K562 (cell line): Measurements from ENCODE around the gene GATAD2B. TPM values are rescaled to one million over a fixed set of nuclear protein-coding genes. Genes with fewer than 3 reads are reported as not detected.

Experiments used
- ATAC-seq: fragments of 200-7000 bp; cut with Tn5 transposase; 3 replicates; pipeline ENCODE4 v1.9.1; 2020; ENCODE audit warnings: moderate library complexity
- BruUV-seq: library from RNA; stranded (reverse); fragments of 400-500 nt; replicated peaks from 2 replicates; lab custom pipeline; 2021; lab: Mats Ljungman, UMichigan
- CTCF ChIA-PET: fragments of 300-600 bp; formaldehyde crosslinking; extraction: SDS; loops from one replicate; lab custom pipeline; 2021; ENCODE audit warnings: low intra/inter-chr PET ratio; lab: Yijun Ruan, JAX
- POLR2A ChIA-PET: fragments of 300-600, 350-650 bp; sonication (Branson Sonifier 250); formaldehyde crosslinking; extraction: SDS; loops from one replicate; lab custom pipeline; 2021; ENCODE audit warnings: antibody characterized with exemption, inconsistent platforms; lab: Yijun Ruan, JAX
- DNase-seq, 4 experiments: peaks; one replicate each; pipeline versions ENCODE4 v3.0.0 to v3.0.0-alpha.2; 2011 to 2018; ENCODE audit warnings: low spot score in 3 of 4, mixed read lengths in 3 of 4; ENCODE audit errors: extremely low read depth in 1 of 4
- FAIRE-seq: peaks from 2 replicates; lab custom pipeline; 2011; peaks lifted over from hg19 to GRCh38; lab: Jason Lieb, UNC
- H2AFZ ChIP-seq: 2 replicates; pipeline ENCODE4 v1.6.0; 2011; ENCODE audit warnings: low read depth, low read length, control low read depth, inconsistent platforms
- H3K27ac ChIP-seq: fragments of 200-600 bp; 3 replicates; pipeline ENCODE4 v1.8.0; 2011; ENCODE audit warnings: low read depth, mild to moderate bottlenecking, control low read depth, inconsistent platforms, low read length, moderate library complexity, mixed read lengths; ENCODE audit errors: extremely low read depth
- H3K27me3 ChIP-seq, 2 experiments: fragments of 300-600 bp in 1 of 2; 2 replicates in 1 of 2; 3 replicates in 1 of 2; pipeline versions ENCODE4 v1.6.0 to v1.8.0; 2011; ENCODE audit warnings: inconsistent platforms in 2 of 2, low read length in 2 of 2, mild to moderate bottlenecking in 1 of 2, mixed read lengths in 1 of 2, moderate library complexity in 1 of 2; ENCODE audit not compliant: control insufficient read depth in 2 of 2, insufficient read depth in 2 of 2
- H3K36me3 ChIP-seq: fragments of 300-600 bp; 3 replicates; pipeline ENCODE4 v1.8.0; 2011; ENCODE audit warnings: mild to moderate bottlenecking, low read length, inconsistent platforms; ENCODE audit not compliant: control insufficient read depth, insufficient read depth
- H3K4me1 ChIP-seq, 2 experiments: fragments of 200-600 bp in 1 of 2; replicated peaks in 1 of 2; 2 replicates in 1 of 2; 3 replicates in 1 of 2; pipeline versions ENCODE4 v1.5.1 to v1.8.0; 2011; ENCODE audit warnings: inconsistent platforms in 2 of 2, low read length in 2 of 2, mild to moderate bottlenecking in 1 of 2, mixed read lengths in 1 of 2, moderate library complexity in 1 of 2; ENCODE audit not compliant: control insufficient read depth in 2 of 2, insufficient read depth in 2 of 2
- H3K4me2 ChIP-seq: 2 replicates; pipeline ENCODE4 v1.6.1; 2011; ENCODE audit warnings: low read length, control low read depth, inconsistent platforms, mixed read lengths; ENCODE audit not compliant: insufficient read depth
- H3K4me3 ChIP-seq: fragments of 200-600 bp; sonication (generic), shearing (Covaris generic); 2 replicates; pipeline ENCODE4 v1.5.1; 2016; ENCODE audit warnings: control low read depth, inconsistent platforms
- H3K79me2 ChIP-seq: fragments of 200-600 bp; 3 replicates; pipeline ENCODE4 v1.8.0; 2011; ENCODE audit warnings: low read length, inconsistent platforms; ENCODE audit not compliant: control insufficient read depth, insufficient read depth
- H3K9ac ChIP-seq, 2 experiments: 2 replicates each; pipeline versions ENCODE4 v1.6.0 to v1.6.1; 2011; ENCODE audit warnings: low read depth in 2 of 2, low read length in 2 of 2, control low read depth in 1 of 2, inconsistent platforms in 1 of 2, mild to moderate bottlenecking in 1 of 2, mixed read lengths in 1 of 2; ENCODE audit not compliant: insufficient read depth in 1 of 2
- H3K9me1 ChIP-seq: one replicate; pipeline ENCODE4 v1.6.0; 2011; ENCODE audit warnings: inconsistent platforms, mild to moderate bottlenecking, low read length, moderate library complexity; ENCODE audit not compliant: control insufficient read depth, insufficient read depth
- H3K9me3 ChIP-seq: replicated peaks from 2 replicates; pipeline ENCODE4 v1.5.1; 2011; ENCODE audit warnings: low read depth, low read length, inconsistent platforms; ENCODE audit not compliant: control insufficient read depth, insufficient read depth
- H4K20me1 ChIP-seq: replicated peaks from 2 replicates; pipeline ENCODE4 v1.6.1; 2011; ENCODE audit warnings: low read length, inconsistent platforms, mixed read lengths; ENCODE audit not compliant: control insufficient read depth, insufficient read depth
- E2F8 ChIP-seq: fragments of 450-650 bp; IDR thresholded peaks from 2 replicates; pipeline ENCODE4 v1.7.1; 2018; ENCODE audit warnings: mild to moderate bottlenecking, low read depth; ENCODE audit not compliant: partially characterized antibody
- EGR1 ChIP-seq: fragments of 450-650 bp; conservative IDR thresholded peaks from 2 replicates; pipeline ENCODE4 v1.6.1; 2017; ENCODE audit warnings: mild to moderate bottlenecking
- FOXP1 ChIP-seq: sonication (generic); formaldehyde crosslinking; IDR thresholded peaks from 2 replicates; pipeline ENCODE4 v1.8.0; 2022; ENCODE audit warnings: mild to moderate bottlenecking, missing genetic modification reagents
- HDGF ChIP-seq: fragments of 450-650 bp; IDR thresholded peaks from 2 replicates; pipeline ENCODE4 v1.6.1; 2016
- KLF13 ChIP-seq: fragments of 450-650 bp; IDR thresholded peaks from 2 replicates; pipeline ENCODE4 v1.6.1; 2016; ENCODE audit warnings: missing genetic modification characterization, low read depth, mild to moderate bottlenecking, missing compliant biosample characterization, moderate library complexity, borderline replicate concordance
- KLF6 ChIP-seq: fragments of 250-450 bp; sonication (Bioruptor Pico); IDR thresholded peaks from 2 replicates; pipeline ENCODE4 v1.4.0; 2020; ENCODE audit warnings: mild to moderate bottlenecking, moderate library complexity, borderline replicate concordance
- MEIS2 ChIP-seq: fragments of 450-650 bp; IDR thresholded peaks from 2 replicates; pipeline ENCODE4 v1.6.1; 2014; ENCODE audit warnings: mild to moderate bottlenecking; ENCODE audit not compliant: partially characterized antibody
- NCOA1 ChIP-seq: fragments of 450-650 bp; IDR thresholded peaks from 2 replicates; pipeline ENCODE4 v1.6.1; 2016; ENCODE audit warnings: low read depth
- NFIX ChIP-seq: fragments of 250-450 bp; sonication (Bioruptor Pico); IDR thresholded peaks from 2 replicates; pipeline ENCODE4 v1.4.0; 2020; ENCODE audit warnings: low read depth, mild to moderate bottlenecking, moderate library complexity
- PKNOX1 ChIP-seq: fragments of 450-650 bp; IDR thresholded peaks from 2 replicates; pipeline ENCODE4 v1.6.1; 2016
- TCF7 ChIP-seq: sonication (generic); IDR thresholded peaks from 2 replicates; pipeline ENCODE4 v1.6.1; 2016; ENCODE audit warnings: antibody characterized with exemption, borderline replicate concordance
- TGIF2 ChIP-seq: sonication (generic); formaldehyde crosslinking; IDR thresholded peaks from 2 replicates; pipeline ENCODE4 v1.8.1; 2022; ENCODE audit warnings: mild to moderate bottlenecking, missing genetic modification reagents, moderate library complexity
- ZBTB7A ChIP-seq: IDR thresholded peaks from 2 replicates; pipeline ENCODE4 v1.6.1; 2011; ENCODE audit warnings: low read depth, mild to moderate bottlenecking, low read length, moderate library complexity, borderline replicate concordance; ENCODE audit not compliant: control insufficient read depth
- ZNF175 ChIP-seq: fragments of 200-800 bp; sonication (Bioruptor generic); IDR thresholded peaks from 2 replicates; pipeline ENCODE4 v1.6.1; 2016; ENCODE audit warnings: low read depth, mild to moderate bottlenecking, missing genetic modification characterization, missing compliant biosample characterization
- ZNF197 ChIP-seq: fragments of 200-800 bp; sonication (Bioruptor generic); IDR thresholded peaks from 2 replicates; pipeline ENCODE4 v1.6.1; 2016; ENCODE audit warnings: low read depth, missing genetic modification characterization, missing compliant biosample characterization
- ZNF239 ChIP-seq: fragments of 250-450 bp; sonication (Bioruptor Pico); IDR thresholded peaks from 2 replicates; pipeline ENCODE4 v1.4.0; 2020; ENCODE audit warnings: mild to moderate bottlenecking
- WGBS: fragments of 100-300 bp; shearing (Covaris generic); methylation state at CpG from one replicate; pipeline ENCODE4 v1.1.6; 2016; ENCODE audit warnings: low coverage, mixed read lengths; ENCODE audit not compliant: insufficient coverage; ENCODE audit errors: missing lambda C conversion rate; 5-methylcytosine and 5-hydroxymethylcytosine counted together
- in situ Hi-C: fragments of 300-500 bp; cut with MboI; formaldehyde crosslinking; loops from 4 replicates; pipeline ENCODE4 v1.15.0; 2018; ENCODE audit warnings: inconsistent platforms, mixed read lengths
- intact Hi-C: fragments of 100-400 bp; cut with micrococcal nuclease; formaldehyde crosslinking; loops from 2 replicates; pipeline ENCODE4 v1.14.2; 2022
- polyA plus RNA-seq, 8 experiments: library from polyadenylated mRNA; depleted of rRNA in 4 of 8; stranded (reverse) in 5 of 8; unstranded in 3 of 8; fragments of >200 nt; fragmentation: Nextera tagmentation in 2 of 8; fragmentation: Illumina TruSeq in 1 of 8; extraction: Ambion mirVana in 2 of 8; extraction: Trizol in 1 of 8; gene quantifications; 2 replicates each; pipeline versions ENCODE4 v1.2.1 to v1.2.3, GENCODE V29; 2011 to 2014; ENCODE audit warnings: inconsistent platforms in 1 of 8, missing spikeins in 1 of 8
- total RNA-seq, 7 experiments: library from RNA; depleted of rRNA in 6 of 7; stranded (reverse); fragments of >200 nt in 6 of 7; fragmentation: Illumina TruSeq in 2 of 7; extraction: Trizol in 2 of 7; gene quantifications; 2 replicates each; pipeline versions ENCODE4 v1.2.1 to v1.2.3, GENCODE V29; 2011 to 2021; ENCODE audit warnings: low replicate concordance in 1 of 7
- TF ChIP-seq, protein P1 (sequence below): sonication (generic); formaldehyde crosslinking; IDR thresholded peaks from 2 replicates; pipeline ENCODE4 v1.8.0; 2022; ENCODE audit warnings: missing genetic modification reagents, mild to moderate bottlenecking, moderate library complexity, borderline replicate concordance

GATAD2B gene
- total and polyA plus RNA-seq, 9 of the 15 experiments (the other 6 are each of a cell fraction or from before 2014, with no cell fraction given) = 1.5 to 40.2 (median 4.9) TPM

DNA sequence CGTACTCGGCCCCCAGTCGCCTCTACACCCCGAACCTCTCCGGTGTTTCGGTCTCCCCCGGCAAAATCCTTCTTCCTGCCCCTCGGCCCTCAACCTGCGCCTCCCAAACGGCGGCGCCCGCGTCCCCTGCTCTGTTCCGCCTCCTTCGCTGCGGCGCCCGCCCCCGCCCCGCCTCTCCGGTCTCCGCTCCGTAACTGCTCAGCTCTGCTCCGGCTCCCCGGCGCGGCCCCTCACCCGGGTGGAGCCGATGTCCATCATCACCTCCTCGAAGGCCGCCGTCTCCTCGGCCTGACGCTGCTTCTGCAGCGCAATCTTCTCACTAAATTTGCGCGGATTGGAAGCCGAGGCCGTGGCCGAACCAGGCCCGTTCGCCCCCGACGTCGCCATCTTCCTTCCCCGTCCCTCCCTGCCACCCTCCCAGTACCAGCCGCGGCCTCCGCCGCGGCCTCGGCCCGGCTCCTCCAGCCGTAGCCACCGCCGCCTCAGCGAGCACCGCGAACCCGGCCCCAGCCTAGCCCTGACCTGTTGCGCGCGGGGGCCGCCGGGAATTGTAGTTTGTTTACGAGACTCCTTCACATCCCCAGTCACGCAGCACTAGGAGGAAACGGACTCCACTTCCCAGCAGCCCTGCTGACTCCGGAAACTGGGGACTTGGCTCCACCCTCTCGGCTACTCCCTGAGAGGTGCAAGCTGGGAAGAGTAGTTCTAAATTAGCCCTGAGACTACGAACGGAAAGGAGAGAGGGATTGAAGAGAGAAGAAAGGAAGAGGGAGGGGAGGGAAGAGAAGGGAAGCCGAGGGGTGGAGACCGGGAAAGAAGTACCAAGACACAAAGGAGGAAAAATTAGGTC, 35.6 kb upstream of the GATAD2B start, which contains the start of gene CRTC2:
Gene CRTC2, minus strand, starts transcription at position 502 of the 850 bp plus-strand sequence. Its CDS starts 115 bp downstream, at position 387.
- Histone ChIP-seq H2AFZ (peak within 1 kb of the TSS; percentile 92), H4K20me1 (peaks cover 9% of the 10 kb centered on the region; the same call in 1 of the 2 replicates), H3K4me1 (peaks cover 27 to 33% of the 10 kb centered on the region in 2 experiments), H3K27me3 (no peaks in the 10 kb centered on the region), H3K27ac (peak within 1 kb of the TSS; percentile 83), H3K4me3 (peak within 1 kb of the TSS; percentile 94), H3K9me3 (no peaks in the 10 kb centered on the region), H3K36me3 (peaks cover 41% of the 10 kb centered on the region), H3K9me1 (no peaks in the 10 kb centered on the region), H3K4me2 (peak within 1 kb of the TSS; percentile 90), H3K9ac (peak within 1 kb of the TSS; percentile 83 to 94), H3K79me2 (peaks cover 61% of the 10 kb centered on the region)
- no TSS peak for BruUV-seq
- peak; percentile 99 for FAIRE-seq
- CTCF ChIA-PET = no interaction called here
- in situ Hi-C loops (no loop called here), intact Hi-C loops (no loop called here)
- POLR2A ChIA-PET = interaction anchor here (0.6 to 4.9 kb wide), 11 partner anchors 8 to 658 kb away, joined by 3 to 39 read pairs (median 8); partner anchors contain the start of genes CREB3L4, DENND4B, GATAD2B and JTB
- ATAC-seq = peak; percentile 87
- under 1% methylated on average over 46 of the region's 75 CpGs for WGBS
- peak; percentile 89 to 98 (median 94) for DNase-seq
- TF ChIP-seq ZBTB7A (0 out of 2 replicates have a peak, but pooled peaks have one; percentile 18), KLF13 (no peak), TCF7 (0 out of 2 replicates have a peak, but pooled peaks have one; percentile 71), NFIX (CRISPR knock-in tag) (no peak), EGR1 (peak; percentile 84), ZNF175 (peak; percentile 93), FOXP1 (peak; percentile 79), PKNOX1 (peak; percentile 57), KLF6 (CRISPR knock-in tag) (peak; percentile 79; the same call in 1 of the 2 replicates), ZNF197 (peak; percentile 98), HDGF (0 out of 2 replicates have a peak, but pooled peaks have one; percentile 18), MEIS2 (peak; percentile 83), TGIF2 (CRISPR knock-in tag) (no peak), NCOA1 (no peak), ZNF239 (CRISPR knock-in tag) (peak; percentile 29; the same call in 1 of the 2 replicates), E2F8 (peak; percentile 66)
- TF ChIP-seq, protein P1, sequence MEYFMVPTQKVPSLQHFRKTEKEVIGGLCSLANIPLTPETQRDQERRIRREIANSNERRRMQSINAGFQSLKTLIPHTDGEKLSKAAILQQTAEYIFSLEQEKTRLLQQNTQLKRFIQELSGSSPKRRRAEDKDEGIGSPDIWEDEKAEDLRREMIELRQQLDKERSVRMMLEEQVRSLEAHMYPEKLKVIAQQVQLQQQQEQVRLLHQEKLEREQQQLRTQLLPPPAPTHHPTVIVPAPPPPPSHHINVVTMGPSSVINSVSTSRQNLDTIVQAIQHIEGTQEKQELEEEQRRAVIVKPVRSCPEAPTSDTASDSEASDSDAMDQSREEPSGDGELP (CRISPR knock-in tag) = peak; percentile 81
